GM23338 (cell line): ENCODE data around the gene DBNL. TPM values are rescaled to one million over a fixed set of nuclear protein-coding genes. Genes with fewer than 3 reads are reported as not detected.

ENCODE experiments used
- ATAC-seq: fragments of 200-7000 bp; cut with Tn5 transposase; 3 replicates; pipeline ENCODE4 v1.9.1; 2020
- DNase-seq: peaks from one replicate; pipeline ENCODE4 v3.0.0-alpha.2; 2015; ENCODE audit warnings: low spot score
- H2AFZ ChIP-seq: fragments of 200-600 bp; sonication (generic); 2 replicates; pipeline ENCODE4 v1.8.0; 2016; ENCODE audit warnings: antibody characterized with exemption, mild to moderate bottlenecking, moderate library complexity
- H3F3A ChIP-seq: fragments of 200-600 bp; sonication (generic); replicated peaks from 2 replicates; pipeline ENCODE4 v1.8.0; 2017; ENCODE audit warnings: antibody characterized with exemption, mixed run types, low read depth
- H3K27ac ChIP-seq: fragments of 200-600 bp; sonication (generic); 2 replicates; pipeline ENCODE4 v1.6.1; 2016; ENCODE audit warnings: low read depth
- H3K27me3 ChIP-seq: fragments of 200-600 bp; sonication (generic); 2 replicates; pipeline ENCODE4 v1.8.0; 2016; ENCODE audit warnings: mild to moderate bottlenecking, mixed run types, moderate library complexity; ENCODE audit not compliant: insufficient read depth
- H3K36me3 ChIP-seq: fragments of 200-600 bp; sonication (generic); 2 replicates; pipeline ENCODE4 v1.8.0; 2016; ENCODE audit warnings: mild to moderate bottlenecking; ENCODE audit not compliant: insufficient read depth
- H3K4me1 ChIP-seq: fragments of 200-600 bp; sonication (generic); 2 replicates; pipeline ENCODE4 v1.8.0; 2016; ENCODE audit warnings: mild to moderate bottlenecking, moderate library complexity; ENCODE audit not compliant: insufficient read depth
- H3K4me2 ChIP-seq: fragments of 200-600 bp; sonication (generic); 2 replicates; pipeline ENCODE4 v1.7.1; 2017; ENCODE audit warnings: mixed run types
- H3K4me3 ChIP-seq: fragments of 200-600 bp; sonication (generic); 2 replicates; pipeline ENCODE4 v1.6.1; 2016; ENCODE audit warnings: mixed run types
- H3K79me2 ChIP-seq: fragments of 200-600 bp; sonication (generic); replicated peaks from 2 replicates; pipeline ENCODE4 v1.8.0; 2017; ENCODE audit warnings: mild to moderate bottlenecking; ENCODE audit not compliant: insufficient read depth
- H3K9me2 ChIP-seq: fragments of 200-600 bp; sonication (generic); 2 replicates; pipeline ENCODE4 v1.8.0; 2017; ENCODE audit not compliant: insufficient read depth
- H4K20me1 ChIP-seq: fragments of 200-600 bp; sonication (generic); replicated peaks from 2 replicates; pipeline ENCODE4 v1.8.0; 2017; ENCODE audit warnings: mild to moderate bottlenecking; ENCODE audit not compliant: insufficient read depth
- H3K27ac Mint-ChIP-seq: 2 replicates; pipeline ENCODE4 v1.8.0; 2020; ENCODE audit warnings: inconsistent platforms, mild to moderate bottlenecking, moderate library complexity, mixed read lengths
- H3K27me3 Mint-ChIP-seq: 3 replicates; pipeline ENCODE4 v1.8.0; 2022; ENCODE audit warnings: low read depth, mild to moderate bottlenecking, moderate library complexity, mixed read lengths, inconsistent platforms; ENCODE audit not compliant: insufficient read depth, poor library complexity
- H3K36me3 Mint-ChIP-seq: 3 replicates; pipeline ENCODE4 v1.8.0; 2021; ENCODE audit warnings: low read depth, mild to moderate bottlenecking, inconsistent platforms, moderate library complexity, mixed read lengths
- H3K4me1 Mint-ChIP-seq: 3 replicates; pipeline ENCODE4 v1.8.0; 2020; ENCODE audit warnings: mild to moderate bottlenecking, inconsistent platforms, mixed read lengths
- H3K4me3 Mint-ChIP-seq: 3 replicates; pipeline ENCODE4 v1.8.0; 2021; ENCODE audit warnings: moderate library complexity, mild to moderate bottlenecking, inconsistent platforms, mixed read lengths
- H3K9me3 Mint-ChIP-seq: 3 replicates; pipeline ENCODE4 v1.8.0; 2020; ENCODE audit warnings: moderate library complexity, mild to moderate bottlenecking, inconsistent platforms, mixed read lengths
- CREB1 ChIP-seq: fragments of 250-450 bp; sonication (Bioruptor Pico); IDR thresholded peaks from 2 replicates; pipeline ENCODE4 v1.5.0; 2020; ENCODE audit warnings: low read depth, mild to moderate bottlenecking, moderate library complexity
- JUNB ChIP-seq: IDR thresholded peaks from one replicate; pipeline ENCODE4 v1.6.1; 2016; ENCODE audit warnings: antibody characterized with exemption; ENCODE audit not compliant: unreplicated experiment
- polyA plus RNA-seq: library from polyadenylated mRNA; unstranded; fragments of >200 nt; fragmentation: Nextera tagmentation; extraction: Ambion mirVana; gene quantifications from 2 replicates; pipeline ENCODE4 v1.2.1, GENCODE V29; 2016
- total RNA-seq: library from RNA; depleted of rRNA; stranded (reverse); fragments of >200 nt; shearing (Covaris generic); gene quantifications from 2 replicates; pipeline ENCODE4 v1.2.3, GENCODE V29; 2014
- TF ChIP-seq, protein P1 (sequence below): fragments of 250-450 bp; sonication (Bioruptor Pico); IDR thresholded peaks from 2 replicates; pipeline ENCODE4 v1.5.0; 2020; ENCODE audit warnings: mild to moderate bottlenecking, moderate library complexity
- TF ChIP-seq, protein P2 (sequence below), 2 experiments: fragments of 200-600 bp in 1 of 2; sonication (generic) in 1 of 2; conservative IDR thresholded peaks; 2 replicates each; pipeline versions ENCODE4 v1.5.1 to v1.6.1; 2016 to 2017; ENCODE audit warnings: antibody characterized with exemption in 2 of 2, low read depth in 2 of 2, mild to moderate bottlenecking in 2 of 2, moderate library complexity in 1 of 2

The DBNL gene
- total and polyA plus RNA-seq, 2 experiments from 2014 or later, result 18.1 to 49.4 TPM

DNA sequence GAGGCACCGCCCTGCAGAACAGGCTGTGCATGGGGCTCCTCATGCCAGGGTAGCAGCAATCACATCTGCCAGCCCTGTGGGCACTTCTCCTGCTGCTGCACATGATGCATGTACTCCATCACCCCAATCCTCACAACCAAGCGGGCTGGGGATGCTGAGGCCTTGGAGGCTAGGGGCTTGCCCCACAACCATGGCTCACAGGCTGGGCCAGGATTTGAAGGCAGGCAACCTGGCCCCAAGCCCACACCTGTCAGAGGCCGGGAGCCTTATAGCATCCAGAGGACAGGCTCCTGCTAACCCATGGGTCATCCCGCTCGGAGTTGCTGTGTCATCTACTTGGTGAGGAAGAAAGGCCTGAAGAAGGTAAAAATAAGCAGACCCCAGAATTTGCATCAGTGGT is 35.6 kb downstream of the DBNL start (continued):
- TF ChIP-seq, protein P1, sequence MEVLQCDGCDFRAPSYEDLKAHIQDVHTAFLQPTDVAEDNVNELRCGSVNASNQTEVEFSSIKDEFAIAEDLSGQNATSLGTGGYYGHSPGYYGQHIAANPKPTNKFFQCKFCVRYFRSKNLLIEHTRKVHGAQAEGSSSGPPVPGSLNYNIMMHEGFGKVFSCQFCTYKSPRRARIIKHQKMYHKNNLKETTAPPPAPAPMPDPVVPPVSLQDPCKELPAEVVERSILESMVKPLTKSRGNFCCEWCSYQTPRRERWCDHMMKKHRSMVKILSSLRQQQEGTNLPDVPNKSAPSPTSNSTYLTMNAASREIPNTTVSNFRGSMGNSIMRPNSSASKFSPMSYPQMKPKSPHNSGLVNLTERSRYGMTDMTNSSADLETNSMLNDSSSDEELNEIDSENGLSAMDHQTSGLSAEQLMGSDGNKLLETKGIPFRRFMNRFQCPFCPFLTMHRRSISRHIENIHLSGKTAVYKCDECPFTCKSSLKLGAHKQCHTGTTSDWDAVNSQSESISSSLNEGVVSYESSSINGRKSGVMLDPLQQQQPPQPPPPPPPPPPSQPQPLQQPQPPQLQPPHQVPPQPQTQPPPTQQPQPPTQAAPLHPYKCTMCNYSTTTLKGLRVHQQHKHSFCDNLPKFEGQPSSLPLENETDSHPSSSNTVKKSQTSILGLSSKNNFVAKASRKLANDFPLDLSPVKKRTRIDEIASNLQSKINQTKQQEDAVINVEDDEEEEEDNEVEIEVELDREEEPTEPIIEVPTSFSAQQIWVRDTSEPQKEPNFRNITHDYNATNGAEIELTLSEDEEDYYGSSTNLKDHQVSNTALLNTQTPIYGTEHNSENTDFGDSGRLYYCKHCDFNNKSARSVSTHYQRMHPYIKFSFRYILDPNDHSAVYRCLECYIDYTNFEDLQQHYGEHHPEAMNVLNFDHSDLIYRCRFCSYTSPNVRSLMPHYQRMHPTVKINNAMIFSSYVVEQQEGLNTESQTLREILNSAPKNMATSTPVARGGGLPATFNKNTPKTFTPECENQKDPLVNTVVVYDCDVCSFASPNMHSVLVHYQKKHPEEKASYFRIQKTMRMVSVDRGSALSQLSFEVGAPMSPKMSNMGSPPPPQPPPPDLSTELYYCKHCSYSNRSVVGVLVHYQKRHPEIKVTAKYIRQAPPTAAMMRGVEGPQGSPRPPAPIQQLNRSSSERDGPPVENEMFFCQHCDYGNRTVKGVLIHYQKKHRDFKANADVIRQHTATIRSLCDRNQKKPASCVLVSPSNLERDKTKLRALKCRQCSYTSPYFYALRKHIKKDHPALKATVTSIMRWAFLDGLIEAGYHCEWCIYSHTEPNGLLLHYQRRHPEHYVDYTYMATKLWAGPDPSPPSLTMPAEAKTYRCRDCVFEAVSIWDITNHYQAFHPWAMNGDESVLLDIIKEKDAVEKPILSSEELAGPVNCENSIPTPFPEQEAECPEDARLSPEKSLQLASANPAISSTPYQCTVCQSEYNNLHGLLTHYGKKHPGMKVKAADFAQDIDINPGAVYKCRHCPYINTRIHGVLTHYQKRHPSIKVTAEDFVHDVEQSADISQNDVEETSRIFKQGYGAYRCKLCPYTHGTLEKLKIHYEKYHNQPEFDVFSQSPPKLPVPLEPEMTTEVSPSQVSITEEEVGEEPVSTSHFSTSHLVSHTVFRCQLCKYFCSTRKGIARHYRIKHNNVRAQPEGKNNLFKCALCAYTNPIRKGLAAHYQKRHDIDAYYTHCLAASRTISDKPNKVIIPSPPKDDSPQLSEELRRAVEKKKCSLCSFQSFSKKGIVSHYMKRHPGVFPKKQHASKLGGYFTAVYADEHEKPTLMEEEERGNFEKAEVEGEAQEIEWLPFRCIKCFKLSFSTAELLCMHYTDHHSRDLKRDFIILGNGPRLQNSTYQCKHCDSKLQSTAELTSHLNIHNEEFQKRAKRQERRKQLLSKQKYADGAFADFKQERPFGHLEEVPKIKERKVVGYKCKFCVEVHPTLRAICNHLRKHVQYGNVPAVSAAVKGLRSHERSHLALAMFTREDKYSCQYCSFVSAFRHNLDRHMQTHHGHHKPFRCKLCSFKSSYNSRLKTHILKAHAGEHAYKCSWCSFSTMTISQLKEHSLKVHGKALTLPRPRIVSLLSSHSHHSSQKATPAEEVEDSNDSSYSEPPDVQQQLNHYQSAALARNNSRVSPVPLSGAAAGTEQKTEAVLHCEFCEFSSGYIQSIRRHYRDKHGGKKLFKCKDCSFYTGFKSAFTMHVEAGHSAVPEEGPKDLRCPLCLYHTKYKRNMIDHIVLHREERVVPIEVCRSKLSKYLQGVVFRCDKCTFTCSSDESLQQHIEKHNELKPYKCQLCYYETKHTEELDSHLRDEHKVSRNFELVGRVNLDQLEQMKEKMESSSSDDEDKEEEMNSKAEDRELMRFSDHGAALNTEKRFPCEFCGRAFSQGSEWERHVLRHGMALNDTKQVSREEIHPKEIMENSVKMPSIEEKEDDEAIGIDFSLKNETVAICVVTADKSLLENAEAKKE (CRISPR knock-in tag), result no peak
- TF ChIP-seq CREB1 (CRISPR knock-in tag), result no peak

- no peak overlapping the region for H3K27ac Mint-ChIP-seq
- peak overlapping the region; percentile 94; the same call in 1 of the 2 replicates for H3K4me3 ChIP-seq
These were observed 36.3 kb downstream of the DBNL start for GRCh38 chr7:44080686-44081265.

More at GRCh38 chr7:44080686-44081265, 36.3 kb downstream of the DBNL start:
- Histone ChIP-seq H3K79me2 (no peaks in the 10 kb centered on the region), H3K9me2 (no peaks in the 10 kb centered on the region), H3K36me3 (no peaks in the 10 kb centered on the region), H3K4me2 (peak overlapping the region; percentile 95; the same call in 1 of the 2 replicates), H2AFZ (no peak overlapping the region), H3F3A (no peaks in the 10 kb centered on the region; the same call in 1 of the 2 replicates), H3K4me1 (peaks cover 7% of the 10 kb centered on the region), H4K20me1 (no peaks in the 10 kb centered on the region), H3K27me3 (peaks cover 4% of the 10 kb centered on the region; the same call in 1 of the 2 replicates), H3K27ac (no peak overlapping the region)
- Mint-ChIP-seq H3K36me3 (peaks cover 26% of the 10 kb centered on the region), H3K4me1 (peaks cover 17% of the 10 kb centered on the region), H3K27me3 (peaks cover 29% of the 10 kb centered on the region), H3K9me3 (no peaks in the 10 kb centered on the region), H3K4me3 (peak overlapping the region; percentile 80)
- TF ChIP-seq, protein P2, sequence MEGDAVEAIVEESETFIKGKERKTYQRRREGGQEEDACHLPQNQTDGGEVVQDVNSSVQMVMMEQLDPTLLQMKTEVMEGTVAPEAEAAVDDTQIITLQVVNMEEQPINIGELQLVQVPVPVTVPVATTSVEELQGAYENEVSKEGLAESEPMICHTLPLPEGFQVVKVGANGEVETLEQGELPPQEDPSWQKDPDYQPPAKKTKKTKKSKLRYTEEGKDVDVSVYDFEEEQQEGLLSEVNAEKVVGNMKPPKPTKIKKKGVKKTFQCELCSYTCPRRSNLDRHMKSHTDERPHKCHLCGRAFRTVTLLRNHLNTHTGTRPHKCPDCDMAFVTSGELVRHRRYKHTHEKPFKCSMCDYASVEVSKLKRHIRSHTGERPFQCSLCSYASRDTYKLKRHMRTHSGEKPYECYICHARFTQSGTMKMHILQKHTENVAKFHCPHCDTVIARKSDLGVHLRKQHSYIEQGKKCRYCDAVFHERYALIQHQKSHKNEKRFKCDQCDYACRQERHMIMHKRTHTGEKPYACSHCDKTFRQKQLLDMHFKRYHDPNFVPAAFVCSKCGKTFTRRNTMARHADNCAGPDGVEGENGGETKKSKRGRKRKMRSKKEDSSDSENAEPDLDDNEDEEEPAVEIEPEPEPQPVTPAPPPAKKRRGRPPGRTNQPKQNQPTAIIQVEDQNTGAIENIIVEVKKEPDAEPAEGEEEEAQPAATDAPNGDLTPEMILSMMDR (conservative IDR thresholded peaks at IDR 0.05; ENCODE audit: low read depth in 2 of 2), result 0 out of 4 replicates have a peak, but pooled peaks of 1 of the 2 experiments have one; percentile 5
- no peak for TF ChIP-seq JUNB
- ATAC-seq (no peak), DNase-seq (no peak)
